ENCODE measurements around the gene NMT1.

The NMT1 gene

GRCh38 chr17:45138911-45139532 is 77.9 kb downstream of the NMT1 start:
- DNase-seq, result no peak

GRCh38 chr17:45139533-45139920 is 78.4 kb downstream of the NMT1 start:
- no peak for DNase-seq

- no peak for DNase-seq
Observed at GRCh38 chr17:45143094-45143670, 82.1 kb downstream of the NMT1 start.

GRCh38 chr17:45143767-45144198 is 82.7 kb downstream of the NMT1 start:
- DNase-seq, result peak; percentile 63

- DNase-seq, result peak; percentile 68
Observed at GRCh38 chr17:45144199-45145034, 83.3 kb downstream of the NMT1 start.

GRCh38 chr17:45145035-45145389 is 83.9 kb downstream of the NMT1 start:
- DNase-seq, result no peak

GRCh38 chr17:45146166-45146565 is 85.0 kb downstream of the NMT1 start:
- DNase-seq, result peak; percentile 62

GRCh38 chr17:45146592-45146889 is 85.4 kb downstream of the NMT1 start:
- DNase-seq, result no peak

- no peak for DNase-seq
Observed at GRCh38 chr17:45146890-45147580, 85.9 kb downstream of the NMT1 start.

- DNase-seq, result peak; percentile 90
Observed at GRCh38 chr17:45147581-45148182, 86.6 kb downstream of the NMT1 start.

GRCh38 chr17:45148183-45149036 is 87.3 kb downstream of the NMT1 start, which contains the start of gene HEXIM1:
Gene HEXIM1 (plus strand): TSS chr17:45148475. CDS start chr17:45149191, 716 bp downstream.
- peak; percentile 100 for DNase-seq

- DNase-seq, result peak; percentile 92
Observed at GRCh38 chr17:45149037-45149668, 88.0 kb downstream of the NMT1 start.

- peak; percentile 79 for DNase-seq
Observed at GRCh38 chr17:45149669-45150664, 88.8 kb downstream of the NMT1 start.

- no peak for DNase-seq
Observed at GRCh38 chr17:45150911-45151809, 90.0 kb downstream of the NMT1 start.

- DNase-seq, result no peak
Observed at GRCh38 chr17:45155029-45155428, 93.9 kb downstream of the NMT1 start.

- DNase-seq, result no peak
Observed at GRCh38 chr17:45155483-45155882, 94.4 kb downstream of the NMT1 start.

GRCh38 chr17:45156242-45156641 is 95.1 kb downstream of the NMT1 start:
- no peak for DNase-seq

All from activated effector memory CD4-positive, alpha-beta T cell treated with anti-CD3 and anti-CD28 coated beads, Interleukin-2, amount 50 U/mL, for 16 hours (primary cell).